GM12872 (cell line): ENCODE data around the gene TWF1.

Experiments
- TF ChIP-seq, protein P1 (sequence below): IDR thresholded peaks from 3 replicates; pipeline ENCODE4 v1.5.1; 2011; ENCODE audit warnings: low read depth, mild to moderate bottlenecking, low read length, moderate library complexity; ENCODE audit not compliant: insufficient read depth

Gene TWF1

DNA sequence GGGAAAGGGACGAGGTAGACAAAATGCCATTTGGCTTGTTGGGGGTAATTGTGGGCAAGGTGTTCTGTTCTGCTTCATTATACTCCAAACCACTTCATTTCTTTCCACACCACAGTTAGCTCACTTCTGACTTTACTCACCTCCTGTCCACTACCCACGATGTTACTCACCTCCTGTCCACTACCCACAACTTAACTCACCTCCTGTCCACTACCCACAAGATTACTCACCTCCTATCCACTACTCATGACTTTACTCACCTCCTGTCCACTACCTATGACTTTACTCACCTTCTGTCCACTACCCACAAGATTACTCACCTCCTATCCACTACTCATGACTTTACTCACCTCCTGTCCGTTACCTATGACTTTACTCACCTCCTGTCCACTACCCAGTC lies 10.1 kb upstream of the TWF1 start:
- TF ChIP-seq, protein P1, sequence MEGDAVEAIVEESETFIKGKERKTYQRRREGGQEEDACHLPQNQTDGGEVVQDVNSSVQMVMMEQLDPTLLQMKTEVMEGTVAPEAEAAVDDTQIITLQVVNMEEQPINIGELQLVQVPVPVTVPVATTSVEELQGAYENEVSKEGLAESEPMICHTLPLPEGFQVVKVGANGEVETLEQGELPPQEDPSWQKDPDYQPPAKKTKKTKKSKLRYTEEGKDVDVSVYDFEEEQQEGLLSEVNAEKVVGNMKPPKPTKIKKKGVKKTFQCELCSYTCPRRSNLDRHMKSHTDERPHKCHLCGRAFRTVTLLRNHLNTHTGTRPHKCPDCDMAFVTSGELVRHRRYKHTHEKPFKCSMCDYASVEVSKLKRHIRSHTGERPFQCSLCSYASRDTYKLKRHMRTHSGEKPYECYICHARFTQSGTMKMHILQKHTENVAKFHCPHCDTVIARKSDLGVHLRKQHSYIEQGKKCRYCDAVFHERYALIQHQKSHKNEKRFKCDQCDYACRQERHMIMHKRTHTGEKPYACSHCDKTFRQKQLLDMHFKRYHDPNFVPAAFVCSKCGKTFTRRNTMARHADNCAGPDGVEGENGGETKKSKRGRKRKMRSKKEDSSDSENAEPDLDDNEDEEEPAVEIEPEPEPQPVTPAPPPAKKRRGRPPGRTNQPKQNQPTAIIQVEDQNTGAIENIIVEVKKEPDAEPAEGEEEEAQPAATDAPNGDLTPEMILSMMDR: no peak

DNA sequence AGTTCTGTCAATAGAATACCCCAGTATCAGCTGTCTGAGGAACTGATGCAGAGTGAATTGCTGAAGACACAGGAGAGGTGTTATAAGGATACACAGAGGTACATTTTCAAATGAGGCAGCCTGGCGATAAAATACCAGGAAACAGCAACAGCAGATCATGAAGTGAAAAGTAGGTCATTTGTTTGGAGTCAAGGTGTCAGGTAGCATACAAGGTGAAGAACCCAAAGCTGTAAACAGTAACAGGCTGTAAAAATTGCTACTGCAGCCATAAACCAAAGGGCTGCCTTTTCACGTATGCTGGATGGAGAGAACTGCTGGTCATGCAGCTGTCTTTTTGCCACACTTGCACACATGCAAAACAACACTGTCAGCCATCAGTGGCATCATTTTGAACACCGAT lies 9.3 kb upstream of the TWF1 start:
- TF ChIP-seq, protein P1: no peak

DNA sequence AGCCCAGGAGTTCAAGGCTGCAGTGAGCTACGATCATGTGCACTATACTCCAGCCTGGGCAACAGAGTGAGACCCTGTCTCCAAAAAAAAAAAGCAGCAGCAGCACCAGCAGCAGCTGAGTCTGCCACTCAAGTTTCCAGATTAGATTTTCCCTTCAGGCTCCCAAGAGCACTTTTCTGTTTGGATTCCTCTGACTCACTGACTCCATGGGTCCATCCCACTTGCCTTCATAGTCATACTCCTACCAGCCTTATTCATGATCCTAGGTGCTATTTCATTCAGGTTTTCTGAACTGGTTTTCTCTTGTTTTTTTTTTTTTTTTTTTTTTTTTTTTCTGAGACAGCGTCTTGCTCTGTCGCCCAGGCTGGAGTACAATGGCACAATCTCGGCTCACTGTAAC lies 6.8 kb upstream of the TWF1 start:
- TF ChIP-seq, protein P1: no peak

DNA sequence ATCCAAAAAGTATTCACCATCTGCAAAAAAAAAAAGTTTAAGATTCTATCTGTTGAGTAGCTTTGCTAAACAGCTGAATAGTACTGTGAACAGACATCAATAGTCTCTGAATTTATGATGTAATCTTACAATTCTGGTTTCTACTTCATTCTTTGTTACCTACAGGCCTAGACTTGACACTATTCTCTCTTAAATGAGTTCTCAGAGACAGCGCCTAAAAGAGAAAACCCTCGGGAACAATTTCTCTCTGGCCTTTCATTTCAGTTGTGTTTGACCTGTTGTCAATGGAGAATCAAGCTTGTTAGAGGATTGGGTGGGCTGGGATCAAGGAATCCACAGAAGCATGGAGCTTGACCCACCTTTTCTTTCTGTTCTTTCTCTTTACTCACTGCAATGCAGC lies 5.9 kb upstream of the TWF1 start:
- TF ChIP-seq, protein P1: no peak

DNA sequence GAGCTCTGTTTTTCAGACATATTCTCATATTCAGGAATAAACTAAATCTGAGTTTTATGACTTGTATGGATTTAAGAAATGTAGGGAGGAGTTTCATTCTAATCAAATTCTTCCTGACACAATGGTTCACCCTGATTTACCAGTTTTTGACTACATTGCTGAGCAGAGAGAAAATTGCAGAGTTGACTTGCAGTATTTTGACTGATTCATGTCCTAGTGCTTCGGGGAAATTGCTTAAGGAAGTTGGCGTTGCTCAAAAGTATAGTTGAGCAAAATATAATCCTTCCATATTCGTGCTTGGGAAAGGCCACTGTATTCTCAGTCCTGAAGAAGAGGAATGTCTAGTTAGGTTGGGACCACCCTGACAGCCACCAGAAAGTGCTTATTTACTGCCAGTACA lies 1.3 kb upstream of the TWF1 start:
- TF ChIP-seq, protein P1: no peak

DNA sequence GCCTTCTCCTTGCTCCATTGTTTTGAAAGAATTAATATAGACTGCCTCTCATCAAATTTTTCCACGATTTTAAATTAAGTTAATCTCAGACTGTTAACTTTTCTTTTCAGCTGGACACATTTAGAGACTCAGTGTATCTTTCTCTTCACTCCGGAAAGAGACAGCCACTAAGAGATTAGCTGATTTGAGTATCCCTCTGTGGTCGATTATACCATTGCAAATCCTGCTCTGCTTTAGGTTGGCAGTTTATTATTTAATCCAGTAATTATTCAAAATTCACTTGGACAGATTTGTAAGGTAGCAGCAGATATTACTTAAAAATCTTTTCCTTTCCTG lies 588 bp upstream of the TWF1 start:
- TF ChIP-seq, protein P1: no peak

DNA sequence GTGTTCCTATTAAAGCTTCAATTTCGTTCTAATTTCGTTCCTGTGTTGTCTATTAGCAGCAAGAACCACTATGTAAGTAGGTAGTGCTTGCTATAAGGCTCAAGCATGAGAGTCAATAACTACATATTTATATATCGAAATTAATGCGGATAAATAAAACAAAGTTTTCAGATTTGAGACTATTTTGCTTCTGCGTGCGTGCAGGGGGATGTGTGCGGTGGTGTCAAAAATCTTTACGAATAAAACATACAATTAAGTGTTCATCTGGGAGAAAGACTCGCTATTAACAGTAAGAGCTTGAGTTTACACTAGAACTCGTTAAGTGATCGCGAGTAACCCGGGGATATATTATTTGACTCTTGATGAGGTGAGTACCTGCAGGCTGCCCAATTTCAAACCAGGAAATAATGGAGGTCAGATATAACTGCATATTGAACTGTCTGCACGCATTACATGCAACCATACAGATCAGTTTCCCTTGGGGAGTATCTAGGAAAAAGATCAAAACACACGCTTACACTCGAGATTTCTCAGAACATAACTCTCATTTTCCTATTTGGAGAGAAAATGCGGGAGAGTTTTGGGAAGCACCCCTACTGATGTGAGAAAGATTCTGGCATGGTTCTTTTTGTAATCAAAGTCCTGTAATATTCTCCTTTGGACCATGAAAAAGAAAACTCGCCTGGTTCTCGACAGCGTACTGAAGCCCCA lies 813 bp downstream of the TWF1 start:
- TF ChIP-seq, protein P1: no peak
